ENCODE results near the gene HOXA13. TPM values are rescaled to one million over a fixed set of nuclear protein-coding genes. Genes with fewer than 3 reads are reported as not detected.

HOXA13 gene
- total RNA-seq, 1 experiment from 2014 or later, result 0.68 TPM

- H3K9me3 Mint-ChIP-seq (ENCODE audit: unreplicated experiment), result no peaks in the 10 kb centered on the region
- intact Hi-C loops (cut with micrococcal nuclease; ENCODE audit: unreplicated experiment), result no loop called here
- POLR2A ChIA-PET, result no interaction called here
Measured at GRCh38 chr7:27217951-27218350, 18.1 kb upstream of the HOXA13 start.

GRCh38 chr7:27215356-27215755 lies 15.5 kb upstream of the HOXA13 start:
- no peak for TF ChIP-seq CTCF (IDR thresholded peaks at IDR 0.05; ENCODE audit: insufficient read depth in 1 of 2, low read depth in 1 of 2, low read length in 1 of 2, severe bottlenecking in 1 of 2, unreplicated experiment in 1 of 2)
- H3K27me3 Mint-ChIP-seq (ENCODE audit: insufficient read depth, unreplicated experiment), result no peaks in the 10 kb centered on the region
- CTCF ChIA-PET, result no interaction called here

More at GRCh38 chr7:27217951-27218350, 18.1 kb upstream of the HOXA13 start:
- H3K36me3 Mint-ChIP-seq (ENCODE audit: insufficient read depth, unreplicated experiment), result no peaks in the 10 kb centered on the region
- H3K27ac Mint-ChIP-seq (ENCODE audit: unreplicated experiment), result no peak overlapping the region
- Histone ChIP-seq H3K4me3 (ENCODE audit: low read depth, low read length) (no peak overlapping the region), H3K36me3 (ENCODE audit: control insufficient read depth, insufficient read depth, low read length) (no peaks in the 10 kb centered on the region), H3K9me3 (no peaks in the 10 kb centered on the region), H3K27me3 (replicated peaks; ENCODE audit: control insufficient read depth, insufficient read depth, low read length) (no peaks in the 10 kb centered on the region), H3K4me1 (no peaks in the 10 kb centered on the region)
- H3K4me3 Mint-ChIP-seq (ENCODE audit: unreplicated experiment), result no peak overlapping the region
- BruUV-seq (replicated peaks), result no TSS peak
- H3K4me1 Mint-ChIP-seq (ENCODE audit: low read depth, unreplicated experiment), result no peaks in the 10 kb centered on the region
- DNase-seq, result no peak
- TF ChIP-seq CTCF (IDR thresholded peaks at IDR 0.05; ENCODE audit: insufficient read depth in 1 of 2, low read depth in 1 of 2, low read length in 1 of 2, severe bottlenecking in 1 of 2, unreplicated experiment in 1 of 2), result no peak
- CTCF ChIA-PET, result no interaction called here
- H3K27me3 Mint-ChIP-seq (ENCODE audit: insufficient read depth, unreplicated experiment), result peaks cover 2% of the 10 kb centered on the region

GRCh38 chr7:27214239-27214950 lies 14.5 kb upstream of the HOXA13 start:
- no TSS peak for BruUV-seq (replicated peaks)
- no peaks in the 10 kb centered on the region for H3K9me3 Mint-ChIP-seq (ENCODE audit: unreplicated experiment)
- H3K4me3 ChIP-seq (ENCODE audit: low read depth, low read length), result no peak overlapping the region
- intact Hi-C loops (cut with micrococcal nuclease; ENCODE audit: unreplicated experiment), result no loop called here
- no peaks in the 10 kb centered on the region for H3K27me3 ChIP-seq (replicated peaks; ENCODE audit: control insufficient read depth, insufficient read depth, low read length)
- ChIA-PET CTCF (no interaction called here), POLR2A (no interaction called here)
- H3K27ac Mint-ChIP-seq (ENCODE audit: unreplicated experiment), result no peak overlapping the region
- no peaks in the 10 kb centered on the region for H3K36me3 ChIP-seq (ENCODE audit: control insufficient read depth, insufficient read depth, low read length)
- no peaks in the 10 kb centered on the region for H3K9me3 ChIP-seq
- no peaks in the 10 kb centered on the region for H3K27me3 Mint-ChIP-seq (ENCODE audit: insufficient read depth, unreplicated experiment)
- no peak overlapping the region for H3K4me3 Mint-ChIP-seq (ENCODE audit: unreplicated experiment)
- DNase-seq, result no peak
- peaks cover 22% of the 10 kb centered on the region for H3K4me1 ChIP-seq
- no peak for TF ChIP-seq CTCF (IDR thresholded peaks at IDR 0.05; ENCODE audit: insufficient read depth in 1 of 2, low read depth in 1 of 2, low read length in 1 of 2, severe bottlenecking in 1 of 2, unreplicated experiment in 1 of 2)
- no peaks in the 10 kb centered on the region for H3K36me3 Mint-ChIP-seq (ENCODE audit: insufficient read depth, unreplicated experiment)
- H3K4me1 Mint-ChIP-seq (ENCODE audit: low read depth, unreplicated experiment), result peaks cover 23% of the 10 kb centered on the region

More at GRCh38 chr7:27215356-27215755, 15.5 kb upstream of the HOXA13 start:
- Histone ChIP-seq H3K36me3 (ENCODE audit: control insufficient read depth, insufficient read depth, low read length) (no peaks in the 10 kb centered on the region), H3K4me1 (peaks cover 16% of the 10 kb centered on the region), H3K9me3 (no peaks in the 10 kb centered on the region), H3K27me3 (replicated peaks; ENCODE audit: control insufficient read depth, insufficient read depth, low read length) (no peaks in the 10 kb centered on the region), H3K4me3 (ENCODE audit: low read depth, low read length) (no peak overlapping the region)
- intact Hi-C loops (cut with micrococcal nuclease; ENCODE audit: unreplicated experiment), result no loop called here
- POLR2A ChIA-PET, result no interaction called here
- no peak for DNase-seq
- H3K4me1 Mint-ChIP-seq (ENCODE audit: low read depth, unreplicated experiment), result peaks cover 21% of the 10 kb centered on the region
- H3K27ac Mint-ChIP-seq (ENCODE audit: unreplicated experiment), result no peak overlapping the region
- BruUV-seq (replicated peaks), result no TSS peak
- no peak overlapping the region for H3K4me3 Mint-ChIP-seq (ENCODE audit: unreplicated experiment)
- H3K9me3 Mint-ChIP-seq (ENCODE audit: unreplicated experiment), result no peaks in the 10 kb centered on the region
- no peaks in the 10 kb centered on the region for H3K36me3 Mint-ChIP-seq (ENCODE audit: insufficient read depth, unreplicated experiment)

Measured in Caco-2 (cell line).